22Rv1 (cell line): Measurements from ENCODE around the gene PPP2R1A.
A peak's percentile ranks its signal among the peaks of the same experiment; 100 is the strongest.
"Not testable (repeated sequence)": the region's sequence is repeated elsewhere in the genome, so short reads cannot be mapped to it uniquely, and the experiment has no call there.

Experiments
- H3K27ac ChIP-seq: fragments of 450-650 bp; 2 replicates; pipeline ENCODE4 v1.5.1; 2017
- CTCF ChIP-seq: fragments of 450-650 bp; IDR thresholded peaks from 2 replicates; pipeline ENCODE4 v1.5.1; 2017; ENCODE audit warnings: mild to moderate bottlenecking
- ZFX ChIP-seq: fragments of 450-650 bp; IDR thresholded peaks from 2 replicates; pipeline ENCODE4 v1.6.1; 2017; ENCODE audit warnings: antibody characterized with exemption, borderline replicate concordance

The PPP2R1A gene

GRCh38 chr19:52191389-52191788 lies 1.5 kb downstream of the PPP2R1A start:
- H3K27ac ChIP-seq: peak overlapping the region; percentile 84; the same call in 1 of the 2 replicates
- TF ChIP-seq ZFX (no peak), CTCF (no peak)

- TF ChIP-seq CTCF (no peak), ZFX (no peak)
Measured at GRCh38 chr19:52191951-52192350, 2.1 kb downstream of the PPP2R1A start.

GRCh38 chr19:52196256-52196967 lies 6.6 kb downstream of the PPP2R1A start:
- H3K27ac ChIP-seq: no peak overlapping the region
- TF ChIP-seq ZFX: no peak
- no peak for TF ChIP-seq CTCF

More at GRCh38 chr19:52191951-52192350, 2.1 kb downstream of the PPP2R1A start:
- no peak overlapping the region for H3K27ac ChIP-seq

- H3K27ac ChIP-seq: no peak overlapping the region
- TF ChIP-seq CTCF (no peak), ZFX (no peak)
Measured at GRCh38 chr19:52197964-52198363, 8.1 kb downstream of the PPP2R1A start.

GRCh38 chr19:52198678-52199077 lies 8.8 kb downstream of the PPP2R1A start:
- H3K27ac ChIP-seq: no peak overlapping the region
- TF ChIP-seq ZFX (no peak), CTCF (no peak)

GRCh38 chr19:52200044-52200443 lies 10.2 kb downstream of the PPP2R1A start:
- H3K27ac ChIP-seq: no peak overlapping the region
- no peak for TF ChIP-seq CTCF
- TF ChIP-seq ZFX: no peak

GRCh38 chr19:52200755-52201391 lies 11.0 kb downstream of the PPP2R1A start:
- not testable (repeated sequence) for H3K27ac ChIP-seq
